ENCODE measurements around the gene CACNA1C.
A peak's percentile ranks its signal among the peaks of the same experiment; 100 is the strongest.
"Not testable (repeated sequence)": the region's sequence is repeated elsewhere in the genome, so short reads cannot be mapped to it uniquely, and the experiment has no call there.

The CACNA1C gene

DNA sequence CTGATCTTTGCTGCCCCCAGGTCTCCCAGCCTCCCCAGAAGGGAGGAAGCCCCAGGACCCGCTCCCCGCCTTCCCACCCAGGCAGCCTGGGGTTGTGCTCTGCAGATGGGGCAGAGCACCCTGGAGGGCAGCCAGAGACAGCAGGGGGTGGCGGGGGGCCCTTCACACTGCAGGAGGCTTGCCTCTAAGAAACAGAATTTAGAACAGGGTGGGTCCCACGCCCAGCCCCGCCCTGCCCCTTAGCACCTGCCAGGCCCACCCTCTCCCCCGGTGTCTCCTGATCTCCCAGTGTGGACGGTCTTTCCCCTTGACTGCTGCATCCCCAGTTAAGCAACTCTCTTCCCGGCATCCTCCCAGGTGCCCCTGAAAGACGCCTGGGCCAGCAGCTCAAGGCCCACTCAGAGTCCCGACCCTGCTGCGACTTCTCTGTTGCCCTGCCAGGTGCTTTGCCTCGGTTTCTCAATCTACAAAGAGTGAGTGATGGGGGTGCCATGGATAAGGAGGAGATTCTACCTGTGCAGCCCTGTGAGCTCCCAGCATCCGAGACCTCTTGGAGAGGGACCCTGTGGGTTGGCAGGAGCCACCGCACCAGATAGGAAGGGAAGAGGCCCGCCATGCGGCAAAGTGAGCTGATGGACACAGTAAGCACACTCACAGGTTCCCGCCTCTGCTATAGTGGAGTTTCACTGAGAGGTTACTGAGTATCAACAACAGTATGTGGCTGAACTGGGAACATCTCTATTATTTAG lies 414.8 kb downstream of the CACNA1C start:
- no peak for DNase-seq

DNA sequence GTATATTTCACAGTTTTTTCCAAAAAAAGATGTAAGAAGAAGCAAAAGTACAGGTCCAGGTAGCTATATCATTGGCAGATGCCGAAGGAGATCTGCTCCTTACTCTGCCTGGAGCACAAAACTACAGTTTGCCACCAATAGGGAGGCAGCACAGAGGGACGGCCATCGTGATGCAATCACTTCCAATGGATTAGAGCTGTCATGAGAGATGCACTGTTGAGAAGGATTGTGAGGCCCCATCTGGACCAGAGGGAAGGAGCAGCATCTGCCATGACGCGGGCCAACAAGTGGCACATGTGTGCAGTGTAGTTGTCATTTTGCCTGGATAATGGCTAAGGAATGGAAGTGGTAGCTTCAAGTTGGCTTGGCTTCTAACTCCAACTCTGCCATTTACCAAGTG lies 423.2 kb downstream of the CACNA1C start:
- no peak for DNase-seq

DNA sequence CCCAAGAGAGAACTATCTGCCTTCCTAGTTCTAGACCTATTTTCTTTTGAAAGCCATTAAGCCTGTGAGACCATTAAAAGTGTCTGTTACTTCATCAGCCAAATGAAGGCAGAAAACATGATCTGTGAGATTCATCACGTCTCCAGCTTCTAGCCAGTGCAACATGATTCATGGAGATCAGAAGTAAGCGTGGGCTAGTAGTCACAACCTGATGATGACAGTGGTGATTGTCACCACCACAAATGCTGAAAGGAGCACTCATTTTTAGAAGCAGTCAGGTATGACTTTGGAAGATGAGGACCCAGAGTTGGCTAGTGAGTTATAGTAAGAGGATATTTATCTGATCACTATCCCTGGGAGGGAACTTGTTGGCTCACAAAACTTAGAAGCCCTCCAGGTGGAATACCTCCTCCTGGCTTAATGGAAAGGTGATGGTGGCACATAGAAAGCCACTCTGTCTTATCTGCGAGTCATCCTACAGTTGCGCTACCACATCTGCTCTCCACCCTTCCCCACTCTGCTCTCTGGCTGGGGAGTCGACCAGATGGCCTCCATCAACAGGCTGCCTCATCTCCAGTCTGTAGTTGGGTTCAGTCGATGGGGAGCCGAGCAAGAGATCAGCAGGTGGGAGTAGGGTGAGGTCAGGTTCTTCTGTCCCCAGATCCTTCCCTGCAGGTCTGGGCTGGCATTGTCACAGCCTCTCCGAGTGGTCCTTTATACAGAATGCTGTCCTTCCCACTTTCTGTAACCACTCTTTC lies 424.4 kb downstream of the CACNA1C start:
- no peak for DNase-seq

DNA sequence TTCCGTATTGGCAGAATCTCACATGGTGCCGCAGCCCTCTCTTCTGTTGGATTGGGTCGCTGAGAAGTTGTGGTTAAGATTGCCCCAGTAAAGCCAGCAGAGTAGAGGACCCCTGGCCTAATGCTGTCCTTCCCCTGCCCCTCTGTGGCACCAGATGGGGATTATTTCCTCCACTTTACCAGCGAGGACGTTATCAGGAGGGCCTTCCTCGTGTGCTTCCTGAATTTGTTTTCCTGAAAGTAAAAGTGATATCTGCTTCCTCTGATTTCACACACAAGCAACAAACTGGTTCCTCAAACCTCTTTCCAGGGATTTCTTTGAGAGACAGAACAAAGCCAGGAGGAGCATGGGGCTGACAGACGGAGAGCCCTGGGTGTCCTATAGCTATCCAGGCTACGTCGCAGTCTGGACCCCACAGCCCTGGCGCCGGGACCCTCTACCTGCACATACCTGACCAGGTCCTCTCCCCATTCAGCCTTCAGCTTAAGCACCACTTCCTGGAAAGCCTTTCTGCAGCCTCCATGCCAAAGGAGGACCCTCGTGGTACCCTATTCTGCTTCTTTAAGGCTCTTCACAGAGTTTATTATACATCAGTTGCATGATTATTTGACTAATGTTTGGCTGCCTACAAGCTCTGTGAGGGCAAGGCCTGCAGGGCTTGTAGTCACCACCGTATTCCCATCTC lies 427.2 kb downstream of the CACNA1C start:
- DNase-seq = peak; percentile 46

DNA sequence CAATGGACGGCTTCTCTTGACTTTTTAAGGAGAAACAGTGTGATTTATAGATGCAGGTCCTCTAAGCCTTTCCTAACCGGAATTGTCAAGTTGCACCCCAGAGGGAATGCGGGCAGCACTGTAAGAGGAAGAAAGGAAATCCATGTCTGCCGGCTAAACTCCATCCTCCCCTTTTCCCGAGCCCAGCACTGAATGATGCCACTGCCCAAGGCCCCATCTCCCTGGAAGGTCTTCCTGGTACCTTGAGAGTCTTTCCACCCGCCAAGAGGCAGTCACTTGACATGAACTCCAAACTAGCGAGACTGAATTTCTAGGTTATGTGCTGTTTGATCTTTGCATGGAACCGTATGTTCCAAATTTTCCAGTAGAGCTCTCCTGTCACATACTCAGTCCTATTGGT lies 428.6 kb downstream of the CACNA1C start:
- DNase-seq = no peak

DNA sequence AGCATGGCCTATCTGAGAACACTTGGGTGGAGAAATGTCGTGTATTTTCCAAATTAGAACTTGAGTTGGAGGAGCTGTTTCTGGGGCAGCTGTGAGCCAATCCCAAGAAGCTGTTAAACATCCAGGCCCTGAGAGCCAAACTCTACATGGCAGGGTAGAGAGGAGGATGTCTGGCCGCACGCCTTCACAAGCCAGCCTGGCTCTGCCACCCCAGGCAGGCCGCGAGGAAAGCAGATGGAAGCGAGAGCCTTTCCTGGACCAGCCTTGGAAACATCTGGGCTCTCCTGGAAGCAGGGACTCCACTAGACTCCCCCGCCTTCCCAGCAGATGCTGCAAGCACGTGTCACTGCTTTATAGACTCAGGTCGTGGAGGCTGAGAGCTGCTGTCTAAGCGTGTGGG lies 429.2 kb downstream of the CACNA1C start:
- no peak for DNase-seq

DNA sequence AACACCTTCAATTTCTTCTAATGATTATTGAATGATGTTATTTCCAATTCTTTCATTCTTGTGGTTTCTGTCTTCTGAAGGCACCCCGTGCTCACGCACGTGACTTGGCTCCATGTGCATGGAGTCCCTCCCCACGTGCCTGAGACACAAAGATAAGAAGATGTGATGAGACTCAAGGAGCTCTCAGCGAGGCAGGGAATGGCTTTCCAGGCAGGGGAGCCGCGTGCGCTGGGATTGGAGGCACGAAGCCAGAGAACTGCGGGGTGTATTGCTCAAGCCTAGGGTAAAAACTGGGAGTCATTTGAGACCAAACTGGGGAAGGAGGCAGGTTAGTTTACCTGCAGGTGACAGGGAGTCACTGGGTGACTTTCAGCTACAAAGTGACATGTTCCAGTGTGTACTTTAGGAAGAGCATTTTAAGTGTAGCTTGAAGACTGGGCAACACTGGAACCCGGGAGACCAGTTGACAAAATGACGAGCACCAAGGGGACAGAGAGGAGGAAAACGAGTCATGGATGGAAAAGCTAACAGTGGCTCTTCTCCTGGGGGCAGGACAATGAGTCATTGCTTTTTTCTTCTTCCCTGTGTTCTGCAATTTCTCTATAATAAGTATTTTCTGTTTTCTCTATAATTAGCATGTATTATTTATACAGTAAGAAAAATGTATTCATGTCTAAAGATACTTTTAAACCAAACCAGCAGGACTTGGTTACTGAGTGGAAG lies 430.3 kb downstream of the CACNA1C start:
- DNase-seq = no peak

DNA sequence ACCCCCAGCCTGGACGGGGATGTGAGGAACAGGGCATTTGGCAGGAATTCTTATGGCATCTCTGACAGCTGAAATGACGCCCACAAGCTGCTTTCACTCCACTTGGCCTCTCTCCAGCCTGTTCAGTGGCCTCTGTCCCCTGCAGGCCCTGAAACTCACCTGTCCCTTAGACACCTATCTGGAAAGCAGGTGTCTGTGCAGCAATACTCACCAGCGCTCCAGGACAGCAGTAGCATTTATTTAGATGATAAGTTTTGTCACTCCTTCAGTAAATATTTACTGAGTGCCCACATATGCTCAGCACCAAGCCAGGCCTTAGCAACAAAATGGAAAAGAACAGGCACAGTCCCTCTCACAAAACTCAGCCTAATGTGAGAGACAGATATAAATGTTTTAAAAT lies 430.9 kb downstream of the CACNA1C start:
- DNase-seq = no peak

DNA sequence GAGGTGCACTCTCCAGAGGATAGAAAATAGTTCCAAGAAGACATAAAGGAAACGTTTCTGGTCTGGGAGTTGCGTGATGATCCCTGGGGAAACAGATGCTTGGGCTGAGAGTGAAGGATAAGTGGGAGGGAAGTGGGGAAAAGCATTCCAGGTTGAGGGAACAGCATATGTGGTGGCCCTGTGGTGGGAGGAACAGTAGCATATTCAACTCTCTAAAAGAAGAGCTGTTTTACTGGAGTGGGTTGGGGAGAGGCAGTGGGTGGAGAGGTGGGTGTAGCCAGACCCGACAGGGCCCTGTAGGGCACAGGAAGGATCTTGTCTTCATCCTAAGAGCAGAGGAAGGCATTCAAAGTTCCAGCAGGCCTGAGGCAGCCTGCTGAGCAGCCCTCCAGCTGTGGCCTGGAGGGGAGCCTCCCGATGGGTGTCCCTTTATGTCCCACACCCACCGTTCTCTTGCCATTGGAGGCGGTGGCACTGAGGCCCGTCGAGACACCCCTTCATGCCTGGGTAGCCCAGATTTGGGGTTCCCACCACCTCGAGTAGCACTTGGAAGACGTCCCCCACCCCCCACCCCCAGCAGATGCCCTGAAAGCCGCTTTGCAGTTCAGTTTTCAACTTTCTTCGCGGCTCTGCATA lies 431.5 kb downstream of the CACNA1C start:
- DNase-seq = no peak

DNA sequence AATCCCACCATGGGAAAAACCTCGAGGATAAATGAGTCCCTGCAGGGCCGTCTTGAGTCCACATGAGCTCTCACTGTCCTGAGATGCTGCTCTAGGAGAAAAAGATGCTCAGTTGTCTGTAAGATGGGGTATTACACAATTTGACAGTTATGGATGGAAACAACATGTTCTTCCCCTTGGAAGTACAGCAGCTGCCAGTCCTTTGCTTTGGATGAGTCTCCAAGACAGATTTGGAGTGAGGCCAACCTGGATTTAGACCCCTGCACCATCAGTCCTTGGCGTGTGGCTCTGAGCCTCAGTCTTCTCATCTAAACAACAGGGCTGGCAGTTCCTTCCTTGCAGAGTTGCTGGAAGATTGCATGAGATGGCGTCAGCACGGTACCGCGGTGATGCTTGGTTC lies 432.9 kb downstream of the CACNA1C start:
- no peak for DNase-seq

DNA sequence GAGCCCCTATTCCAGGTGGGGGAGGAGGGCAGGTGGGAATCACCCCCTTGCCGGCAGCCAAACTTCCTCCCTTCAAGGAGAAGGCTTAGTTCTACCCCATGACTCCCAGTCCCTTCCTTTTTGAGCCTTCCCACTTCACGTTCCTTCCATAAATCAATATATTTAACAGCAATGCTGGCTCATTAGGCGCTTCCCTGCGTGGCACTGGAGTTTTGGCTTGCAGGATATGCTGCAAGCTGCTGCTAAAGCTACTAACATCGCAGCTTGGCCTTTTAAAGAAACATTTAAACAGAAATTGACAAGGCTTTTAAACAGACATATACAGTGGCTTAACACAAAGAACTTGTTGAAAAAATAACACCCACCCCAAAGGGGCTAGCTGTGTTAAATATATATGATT lies 434.0 kb downstream of the CACNA1C start:
- DNase-seq = no peak

DNA sequence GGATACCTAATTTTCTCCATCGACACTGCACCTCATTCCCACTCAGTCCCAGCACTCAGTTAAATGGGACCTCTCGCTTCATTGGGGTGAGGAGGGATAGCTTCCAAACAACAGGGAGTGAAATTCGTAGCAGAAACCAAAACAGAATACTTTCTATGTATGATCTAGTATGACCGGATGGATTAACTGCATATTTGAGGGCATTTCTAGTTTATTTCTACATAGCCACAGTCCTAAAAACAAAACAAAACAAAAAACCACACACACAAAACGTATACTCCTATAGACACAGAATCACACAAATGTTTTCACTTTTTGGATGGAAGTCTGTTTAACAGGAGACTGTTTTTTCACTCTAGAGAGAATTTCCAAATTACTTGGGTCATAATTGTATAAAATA lies 434.5 kb downstream of the CACNA1C start:
- DNase-seq = no peak

DNA sequence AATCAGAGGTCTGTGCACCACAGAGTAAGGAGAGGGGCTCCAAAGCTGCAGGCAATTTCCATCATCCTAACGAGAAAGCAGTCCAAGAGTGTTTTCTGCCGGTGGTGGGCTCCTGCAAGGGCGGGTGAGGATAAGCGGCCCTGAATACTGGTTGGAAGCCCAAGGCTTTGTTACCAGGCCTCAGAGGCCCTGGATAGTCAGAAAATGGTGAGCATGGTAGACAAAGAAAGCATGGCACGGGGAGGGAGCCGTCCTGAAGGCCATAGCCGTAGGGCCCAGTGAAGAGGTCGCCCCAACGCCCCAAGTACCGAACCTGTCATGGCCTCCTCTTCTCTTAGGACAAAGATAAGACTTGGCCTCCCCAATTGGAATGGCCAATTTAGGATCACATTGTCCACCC lies 435.3 kb downstream of the CACNA1C start:
- no peak for DNase-seq

DNA sequence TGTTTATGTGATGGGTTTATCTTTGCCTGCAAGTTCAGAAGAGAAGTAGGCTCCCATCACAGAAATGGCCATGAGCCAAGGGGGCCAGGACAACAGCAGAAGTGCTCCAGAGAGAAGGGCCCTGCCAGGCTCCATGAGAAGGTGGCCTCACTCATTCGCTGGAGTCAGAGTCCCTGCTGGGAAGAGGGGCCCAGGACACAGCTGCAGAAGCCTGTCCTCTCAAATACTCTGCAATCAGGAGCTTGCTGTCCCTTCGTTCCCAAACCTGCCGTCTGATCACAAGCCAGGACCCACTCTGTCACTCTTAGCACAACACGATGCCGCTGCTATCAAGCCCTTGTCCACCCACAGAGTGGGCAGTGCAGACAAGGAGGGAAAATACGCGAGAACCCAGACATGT lies 435.8 kb downstream of the CACNA1C start:
- DNase-seq = no peak

DNA sequence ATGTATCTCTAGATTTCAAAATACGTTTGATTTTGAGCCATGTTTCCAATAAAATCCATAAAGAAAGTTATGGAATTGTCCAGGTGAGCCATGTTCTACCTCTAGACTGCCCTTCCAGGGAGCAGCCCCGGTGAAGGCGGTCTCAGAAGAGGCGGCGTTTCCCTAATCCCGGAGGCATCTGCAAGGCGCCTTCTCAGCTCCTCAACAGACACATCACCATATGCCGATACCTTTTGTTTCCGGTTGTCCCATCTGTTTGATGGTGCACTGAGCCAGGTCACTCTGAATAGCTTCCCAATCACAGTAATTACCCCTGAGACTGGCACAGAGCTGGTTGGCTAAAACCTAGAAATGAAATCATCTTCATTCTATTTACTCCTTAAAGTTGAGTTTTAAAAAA lies 436.5 kb downstream of the CACNA1C start:
- DNase-seq = no peak

DNA sequence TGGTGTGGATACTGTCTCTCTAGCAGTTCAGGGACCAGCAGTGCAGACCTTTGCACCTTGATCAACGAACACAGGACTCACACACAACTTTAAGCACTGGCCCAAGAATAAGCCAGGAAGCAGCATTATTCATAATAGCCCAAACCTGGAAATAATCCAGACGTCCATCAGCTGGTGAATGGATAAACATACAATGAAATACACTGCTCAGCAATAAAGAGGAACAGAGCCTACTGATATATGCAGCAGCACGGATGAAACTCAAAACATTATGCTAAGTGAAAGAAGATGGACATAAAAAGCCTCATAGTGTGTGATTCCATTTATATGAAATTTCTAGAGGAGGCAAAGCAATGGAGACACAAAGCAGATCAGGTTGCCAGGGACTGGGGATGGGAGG lies 438.0 kb downstream of the CACNA1C start:
- DNase-seq = no peak

DNA sequence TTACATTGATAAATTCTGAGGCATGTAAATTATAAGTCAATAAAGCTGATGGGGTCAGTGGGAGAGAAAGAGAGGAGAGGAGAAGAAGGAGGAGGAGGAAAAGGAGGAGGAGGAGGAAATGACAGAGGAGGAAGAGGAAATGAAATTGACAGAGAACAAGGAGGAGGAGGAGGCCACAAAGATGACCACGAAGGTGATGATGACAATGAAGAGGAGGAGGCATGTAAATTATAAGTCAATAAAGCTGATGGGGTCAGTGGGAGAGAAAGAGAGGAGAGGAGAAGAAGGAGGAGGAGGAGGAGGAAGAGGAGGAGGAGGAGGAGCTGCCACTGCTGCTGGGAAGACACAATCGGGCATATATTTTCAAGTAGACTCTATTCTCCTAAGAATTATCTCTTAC lies 438.6 kb downstream of the CACNA1C start:
- not testable (repeated sequence) for DNase-seq

DNA sequence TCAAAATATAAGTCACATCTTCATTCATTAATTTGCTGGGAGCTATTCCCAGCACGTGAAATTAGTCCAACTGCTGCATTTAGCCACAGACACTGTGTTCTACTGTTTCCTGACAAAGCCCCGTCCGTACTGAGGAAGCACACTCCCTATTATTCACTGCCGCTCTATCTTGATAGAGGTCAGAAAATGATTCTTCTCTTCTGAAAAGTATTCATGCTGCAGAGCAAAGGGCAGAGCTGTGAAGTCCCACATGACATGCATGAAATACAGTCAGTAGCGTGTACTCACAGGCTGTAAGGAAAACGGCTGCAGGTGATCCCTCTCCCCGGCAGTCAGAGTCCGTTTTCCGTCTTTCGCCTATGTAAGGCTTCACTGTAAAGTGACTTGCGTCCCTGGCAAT lies 439.4 kb downstream of the CACNA1C start:
- no peak for DNase-seq

DNA sequence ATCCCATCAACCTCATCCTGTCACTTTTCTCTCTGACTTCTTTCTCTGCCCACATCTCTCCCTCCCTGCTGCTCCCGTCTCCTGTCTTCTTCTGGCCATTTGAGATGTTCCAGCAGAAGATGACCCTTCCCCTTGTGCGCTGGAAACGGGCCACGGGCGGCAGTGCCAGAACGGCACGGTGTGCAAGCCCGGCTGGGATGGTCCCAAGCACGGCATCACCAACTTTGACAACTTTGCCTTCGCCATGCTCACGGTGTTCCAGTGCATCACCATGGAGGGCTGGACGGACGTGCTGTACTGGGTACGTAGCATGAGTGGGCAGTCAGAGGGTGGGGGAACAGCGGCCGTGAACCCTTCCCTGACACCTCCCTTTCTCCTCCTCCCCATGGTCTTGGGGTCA lies 440.3 kb downstream of the CACNA1C start:
- DNase-seq = no peak

DNA sequence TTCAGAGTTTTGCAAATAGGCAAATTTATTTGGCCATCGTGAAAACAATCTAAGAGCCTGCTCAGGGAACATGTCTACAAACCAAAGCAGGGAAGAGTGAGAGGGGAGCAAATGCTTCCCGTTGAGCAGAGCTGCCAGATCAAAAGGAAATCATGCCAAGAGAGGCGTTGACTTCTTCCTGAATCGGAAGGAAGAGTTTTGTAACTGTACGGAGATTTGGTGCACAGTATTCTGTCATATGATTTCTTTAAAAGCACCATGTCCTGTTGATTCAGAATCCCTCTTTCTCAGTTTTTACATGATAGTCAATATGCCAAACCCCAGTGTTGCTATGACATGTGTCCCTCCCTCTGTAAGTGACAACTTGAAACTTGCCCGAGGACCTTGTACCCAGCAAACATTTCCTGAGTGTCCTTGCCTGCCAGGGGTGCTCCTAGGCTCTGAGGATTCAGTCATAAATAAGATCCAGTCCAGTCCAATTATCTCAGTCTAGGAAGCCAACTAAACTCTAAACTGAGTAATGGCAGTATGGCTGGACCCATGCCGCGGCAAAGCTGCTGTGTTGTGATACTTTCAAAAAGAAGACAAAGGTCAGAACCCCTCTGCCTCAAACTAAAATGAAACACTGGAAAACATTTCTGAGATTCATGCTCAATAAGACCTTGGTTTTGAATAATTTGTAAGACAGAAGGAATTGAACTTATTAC lies 441.9 kb downstream of the CACNA1C start:
- DNase-seq = peak; percentile 35

DNA sequence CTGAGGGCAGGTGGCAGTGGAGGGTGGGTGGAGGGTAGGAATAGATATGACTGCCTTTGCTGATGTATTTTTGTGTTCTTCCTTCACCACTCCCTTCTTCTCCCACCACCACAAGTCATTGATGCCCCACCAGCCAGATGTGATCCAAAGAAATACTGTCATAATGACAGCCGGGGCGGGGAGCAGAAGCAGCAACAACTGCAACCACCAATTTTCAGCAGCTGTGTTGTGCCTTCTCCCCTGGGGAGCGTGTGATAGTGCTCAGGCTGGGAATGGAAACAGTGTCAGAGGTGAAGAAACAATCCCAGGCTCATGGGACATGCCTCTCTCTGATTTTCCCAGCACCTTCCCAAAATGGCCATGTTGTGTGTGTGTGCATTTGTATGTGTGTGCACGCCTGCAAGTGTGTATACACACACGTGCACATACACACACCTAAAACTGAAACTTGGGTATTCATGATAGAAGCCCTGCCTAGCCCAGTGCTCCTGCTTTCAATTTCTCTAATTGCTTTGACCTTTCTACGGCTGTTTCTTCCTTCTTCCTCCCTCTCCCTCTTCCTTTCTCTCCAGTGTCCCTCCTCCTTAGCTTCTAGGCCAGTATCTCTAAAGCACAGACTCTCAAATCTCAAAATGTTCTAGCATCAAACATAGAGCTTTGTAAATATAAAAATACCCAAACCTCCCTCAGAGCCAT lies 442.8 kb downstream of the CACNA1C start:
- peak; percentile 20 for DNase-seq
